ENCODE measurements around the gene CACFD1.

DNA sequence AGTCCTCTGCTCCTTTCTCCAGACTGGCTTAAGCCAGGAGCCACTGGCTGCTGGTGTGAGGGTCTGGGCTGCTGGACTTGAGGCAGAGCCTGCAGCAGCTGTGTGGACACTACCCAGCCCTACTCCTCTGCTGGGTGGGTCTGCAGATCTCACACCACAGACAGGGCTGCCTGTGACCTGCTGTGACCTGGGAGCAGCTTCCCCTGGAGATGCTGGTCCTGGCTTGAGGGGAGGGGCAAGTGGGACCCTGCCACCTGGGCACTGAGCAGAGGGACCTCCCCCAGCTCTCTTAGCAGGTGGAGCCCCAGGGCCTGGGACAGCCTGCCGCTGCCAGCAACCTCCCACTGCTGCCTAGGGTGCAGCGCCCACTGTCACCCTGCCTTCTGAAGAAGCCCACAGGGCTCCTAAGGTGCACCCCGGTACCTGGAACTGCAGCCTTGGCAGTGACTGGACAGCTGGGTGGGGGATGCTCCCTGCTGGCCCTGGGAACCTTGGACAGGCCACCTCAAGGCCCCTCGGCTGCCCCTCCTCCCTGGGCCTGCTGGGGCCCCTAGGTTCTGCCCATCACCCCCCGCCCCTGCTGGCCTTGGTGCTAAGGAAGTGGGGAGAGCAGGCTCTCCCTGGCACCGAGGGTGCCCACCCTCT lies 9.1 kb downstream of the CACFD1 start:
- TF ChIP-seq FOXA1 (IDR thresholded peaks at IDR 0.05), result no peak
- TF ChIP-seq ARNT (IDR thresholded peaks at IDR 0.05), result no peak

All from HEK293T (cell line).